HEK293 (cell line): ENCODE measurements around the gene ACBD3.

ENCODE experiments used
- HOXA7 ChIP-seq: sonication (generic); formaldehyde crosslinking; IDR thresholded peaks from 2 replicates; pipeline ENCODE4 v1.8.1; 2022; ENCODE audit warnings: missing genetic modification reagents, borderline replicate concordance
- MEIS1 ChIP-seq: sonication (generic); formaldehyde crosslinking; IDR thresholded peaks from 2 replicates; pipeline ENCODE4 v1.8.1; 2022; ENCODE audit warnings: missing genetic modification reagents, mild to moderate bottlenecking, borderline replicate concordance
- MYNN ChIP-seq: fragments of 450-650 bp; formaldehyde crosslinking; IDR thresholded peaks from 2 replicates; pipeline ENCODE4 v1.5.1; 2016; ENCODE audit warnings: missing biosample characterization, missing genetic modification characterization, borderline replicate concordance
- REST ChIP-seq: fragments of 450-650 bp; formaldehyde crosslinking; IDR thresholded peaks from 2 replicates; pipeline ENCODE4 v1.5.1; 2016; ENCODE audit warnings: missing biosample characterization, missing genetic modification characterization
- ZNF138 ChIP-seq: fragments of 450-650 bp; formaldehyde crosslinking; IDR thresholded peaks from 2 replicates; pipeline ENCODE4 v1.5.1; 2016; ENCODE audit warnings: missing biosample characterization, missing genetic modification characterization, borderline replicate concordance
- ZNF2 ChIP-seq: fragments of 450-650 bp; formaldehyde crosslinking; IDR thresholded peaks from 2 replicates; pipeline ENCODE4 v1.5.1; 2016; ENCODE audit warnings: missing biosample characterization, missing genetic modification characterization
- ZNF24 ChIP-seq: fragments of 450-650 bp; formaldehyde crosslinking; IDR thresholded peaks from 2 replicates; pipeline ENCODE4 v1.5.1; 2016; ENCODE audit warnings: missing biosample characterization, missing genetic modification characterization
- ZNF350 ChIP-seq: fragments of 450-650 bp; formaldehyde crosslinking; IDR thresholded peaks from 2 replicates; pipeline ENCODE4 v1.5.0; 2017; ENCODE audit warnings: missing biosample characterization, mild to moderate bottlenecking, missing genetic modification characterization
- ZNF423 ChIP-seq: fragments of 450-650 bp; formaldehyde crosslinking; IDR thresholded peaks from 2 replicates; pipeline ENCODE4 v1.5.1; 2016; ENCODE audit warnings: missing biosample characterization, missing genetic modification characterization
- TF ChIP-seq, protein P1 (sequence below): fragments of 450-650 bp; formaldehyde crosslinking; IDR thresholded peaks from 2 replicates; pipeline ENCODE4 v1.5.1; 2016; ENCODE audit warnings: missing biosample characterization, missing genetic modification characterization
- TF ChIP-seq, protein P2 (sequence below): fragments of 450-650 bp; formaldehyde crosslinking; IDR thresholded peaks from 2 replicates; pipeline ENCODE4 v1.5.1; 2016; ENCODE audit warnings: missing biosample characterization, missing genetic modification characterization

- TF ChIP-seq HOXA7 (CRISPR knock-in tag) (no peak), REST (tag by site-specific recombination) (no peak), ZNF350 (no peak), ZNF2 (tag by site-specific recombination) (no peak), ZNF138 (tag by site-specific recombination) (no peak), MEIS1 (no peak), MYNN (tag by site-specific recombination) (no peak), ZNF423 (no peak), ZNF24 (tag by site-specific recombination) (no peak)
- TF ChIP-seq, protein P1, sequence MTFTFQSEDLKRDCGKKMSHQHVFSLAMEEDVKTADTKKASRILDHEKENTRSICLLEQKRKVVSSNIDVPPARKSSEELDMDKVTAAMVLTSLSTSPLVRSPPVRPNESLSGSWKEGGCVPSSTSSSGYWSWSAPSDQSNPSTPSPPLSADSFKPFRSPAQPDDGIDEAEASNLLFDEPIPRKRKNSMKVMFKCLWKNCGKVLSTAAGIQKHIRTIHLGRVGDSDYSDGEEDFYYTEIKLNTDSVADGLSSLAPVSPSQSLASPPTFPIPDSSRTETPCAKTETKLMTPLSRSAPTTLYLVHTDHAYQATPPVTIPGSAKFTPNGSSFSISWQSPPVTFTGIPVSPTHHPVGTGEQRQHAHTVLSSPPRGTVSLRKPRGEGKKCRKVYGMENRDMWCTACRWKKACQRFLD (tag by site-specific recombination) = no peak
- TF ChIP-seq, protein P2, sequence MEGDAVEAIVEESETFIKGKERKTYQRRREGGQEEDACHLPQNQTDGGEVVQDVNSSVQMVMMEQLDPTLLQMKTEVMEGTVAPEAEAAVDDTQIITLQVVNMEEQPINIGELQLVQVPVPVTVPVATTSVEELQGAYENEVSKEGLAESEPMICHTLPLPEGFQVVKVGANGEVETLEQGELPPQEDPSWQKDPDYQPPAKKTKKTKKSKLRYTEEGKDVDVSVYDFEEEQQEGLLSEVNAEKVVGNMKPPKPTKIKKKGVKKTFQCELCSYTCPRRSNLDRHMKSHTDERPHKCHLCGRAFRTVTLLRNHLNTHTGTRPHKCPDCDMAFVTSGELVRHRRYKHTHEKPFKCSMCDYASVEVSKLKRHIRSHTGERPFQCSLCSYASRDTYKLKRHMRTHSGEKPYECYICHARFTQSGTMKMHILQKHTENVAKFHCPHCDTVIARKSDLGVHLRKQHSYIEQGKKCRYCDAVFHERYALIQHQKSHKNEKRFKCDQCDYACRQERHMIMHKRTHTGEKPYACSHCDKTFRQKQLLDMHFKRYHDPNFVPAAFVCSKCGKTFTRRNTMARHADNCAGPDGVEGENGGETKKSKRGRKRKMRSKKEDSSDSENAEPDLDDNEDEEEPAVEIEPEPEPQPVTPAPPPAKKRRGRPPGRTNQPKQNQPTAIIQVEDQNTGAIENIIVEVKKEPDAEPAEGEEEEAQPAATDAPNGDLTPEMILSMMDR (tag by site-specific recombination) = no peak
Observed at GRCh38 chr1:226132728-226133503, 53.6 kb downstream of the ACBD3 start.
